ENCODE results near the gene WDR5.
A peak's percentile ranks its signal among the peaks of the same experiment; 100 is the strongest.

Gene WDR5

DNA sequence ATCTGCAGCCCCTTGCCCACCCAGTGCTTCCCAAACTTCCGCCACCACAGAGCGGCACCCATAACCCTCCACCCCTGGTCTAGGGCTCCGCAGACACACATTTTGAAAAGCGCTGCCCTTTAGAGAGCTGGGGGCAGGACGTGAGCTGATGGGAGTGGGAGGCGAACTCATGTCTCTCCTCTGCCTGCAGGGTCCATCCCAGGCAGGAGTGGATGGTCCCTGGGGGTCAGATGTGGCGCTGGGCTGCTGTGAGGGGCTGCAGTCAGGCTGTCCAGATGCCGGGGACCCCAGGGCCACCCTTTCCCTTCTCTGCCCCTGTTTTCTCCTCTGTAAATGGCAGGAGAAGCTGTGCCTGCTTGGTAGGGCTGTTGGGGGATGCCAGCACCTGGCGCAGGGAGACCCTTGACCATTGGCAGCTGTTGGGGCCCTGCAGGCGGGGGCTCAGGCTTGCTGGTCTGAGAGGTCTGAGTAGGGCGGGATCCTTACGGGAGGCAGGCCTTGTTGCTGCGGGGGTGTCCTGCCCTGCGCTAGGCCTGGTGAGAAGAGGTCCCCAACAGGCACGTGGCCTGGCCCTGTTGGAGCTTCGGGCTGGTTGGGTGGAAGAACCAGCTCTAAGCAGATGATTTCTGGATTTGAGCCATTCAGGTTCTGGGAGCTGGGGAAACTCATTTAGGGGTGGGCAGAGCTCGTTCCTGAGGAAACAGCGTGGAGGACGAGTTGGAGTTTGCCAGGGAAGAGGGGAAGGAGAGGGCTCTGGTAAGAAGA lies 38.8 kb downstream of the WDR5 start:
- no peak for DNase-seq

DNA sequence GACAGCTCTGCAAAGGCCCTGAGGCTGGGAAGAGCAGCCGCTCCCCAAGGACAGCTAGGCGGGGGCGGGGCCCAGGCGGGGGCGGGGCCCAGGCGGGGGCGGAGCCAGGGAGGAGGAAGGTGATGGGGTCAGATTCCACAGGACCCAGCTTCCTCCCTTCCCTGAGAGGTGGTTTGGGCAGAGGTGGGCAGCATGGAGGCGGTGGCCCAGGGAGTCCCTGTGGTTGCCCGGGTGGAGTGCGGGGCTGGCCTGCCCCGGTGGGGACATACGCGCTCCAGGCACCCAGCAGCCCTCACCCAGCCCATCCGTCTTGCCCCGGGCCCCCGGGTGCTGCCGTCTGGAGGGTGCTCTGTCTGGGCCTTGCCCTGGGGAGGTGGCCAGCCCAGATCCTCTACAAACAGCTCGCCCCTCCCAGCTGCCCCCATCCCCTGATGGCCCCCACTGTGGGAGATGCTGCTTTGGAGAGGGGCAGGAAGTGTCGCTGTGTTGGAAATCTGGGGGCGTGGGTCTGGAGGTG lies 39.5 kb downstream of the WDR5 start:
- DNase-seq = no peak

DNA sequence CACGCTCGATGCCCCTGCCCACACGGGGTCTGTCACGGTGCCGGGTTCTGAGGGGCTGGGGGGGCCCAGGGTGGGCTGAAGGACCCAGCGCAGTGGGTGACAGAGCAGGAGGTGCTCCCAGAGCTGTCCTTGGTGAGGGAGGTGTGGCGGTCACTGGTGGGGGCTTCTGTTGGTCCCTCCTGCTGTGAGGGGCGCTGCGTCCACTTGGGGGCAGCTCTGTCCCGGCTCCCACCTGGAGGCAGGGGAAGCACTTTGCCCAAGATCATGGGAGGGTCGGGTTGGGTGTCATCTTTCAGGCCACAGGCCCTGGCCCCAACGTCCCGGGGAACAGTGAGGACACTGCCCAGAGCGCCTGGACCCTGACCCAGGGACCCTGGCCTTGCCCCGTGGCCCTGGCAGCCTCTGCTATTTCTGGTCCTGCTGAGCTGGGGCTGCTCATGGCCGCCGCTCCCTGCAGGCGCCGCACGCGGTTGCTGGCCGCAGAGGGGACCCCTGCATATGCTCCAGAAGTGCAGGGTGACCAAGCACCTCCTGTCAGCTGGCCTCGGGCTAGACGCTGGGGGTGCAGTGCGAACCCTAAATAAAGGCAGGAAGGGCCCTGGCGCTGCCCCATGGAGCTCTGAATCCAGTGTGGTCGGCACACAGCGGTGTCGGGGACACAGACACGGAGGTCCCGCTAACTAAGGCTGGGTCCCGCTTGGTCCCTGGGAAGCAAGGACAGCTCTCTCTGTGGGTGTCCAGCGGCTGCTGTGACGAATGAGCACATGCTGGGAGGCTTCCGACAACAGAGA lies 40.1 kb downstream of the WDR5 start:
- no peak for DNase-seq

GRCh38 chr9:134176599-134176968 lies 40.7 kb downstream of the WDR5 start:
- no peak for DNase-seq

DNA sequence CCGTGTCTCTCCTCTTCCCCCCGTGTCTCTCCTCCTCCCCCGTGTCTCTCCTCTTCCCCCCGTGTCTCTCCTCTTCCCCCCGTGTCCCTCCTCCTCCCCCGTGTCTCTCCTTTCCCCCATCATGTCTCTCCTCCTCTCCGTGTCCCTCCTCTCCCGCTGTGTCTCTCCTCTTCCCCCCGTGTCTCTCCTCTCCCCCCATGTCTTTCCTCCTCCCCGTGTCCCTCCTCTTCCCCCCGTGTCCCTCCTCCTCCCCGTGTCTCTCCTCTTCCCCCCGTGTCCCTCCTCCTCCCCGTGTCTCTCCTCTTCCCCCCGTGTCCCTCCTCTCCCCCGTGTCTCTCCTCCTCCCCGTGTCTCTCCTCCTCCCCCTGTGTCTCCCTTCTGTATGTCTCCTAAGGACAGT lies 41.3 kb downstream of the WDR5 start:
- DNase-seq = no peak

GRCh38 chr9:134177624-134178393 lies 41.9 kb downstream of the WDR5 start:
- no peak for DNase-seq

DNA sequence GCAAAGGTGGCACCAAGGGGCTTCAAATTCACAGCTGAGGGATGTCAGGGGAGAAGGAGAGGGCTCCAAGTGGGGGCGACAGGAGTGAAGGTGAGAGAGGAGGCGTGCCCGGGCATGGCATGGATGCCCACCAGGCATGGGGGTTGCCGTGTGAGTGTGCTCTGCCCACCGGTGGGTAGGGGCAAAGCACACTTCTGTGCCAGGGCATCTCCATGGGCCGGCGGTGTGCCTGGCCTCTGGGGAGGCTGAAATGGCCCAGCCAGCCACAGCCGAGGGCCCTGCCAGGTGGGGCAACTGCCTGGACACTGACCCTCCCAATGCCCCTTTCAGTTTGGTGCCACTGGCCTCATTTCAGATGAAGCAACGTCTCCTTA lies 42.5 kb downstream of the WDR5 start:
- no peak for DNase-seq

- DNase-seq = no peak
These were observed 43.1 kb downstream of the WDR5 start for GRCh38 chr9:134178768-134179551.

DNA sequence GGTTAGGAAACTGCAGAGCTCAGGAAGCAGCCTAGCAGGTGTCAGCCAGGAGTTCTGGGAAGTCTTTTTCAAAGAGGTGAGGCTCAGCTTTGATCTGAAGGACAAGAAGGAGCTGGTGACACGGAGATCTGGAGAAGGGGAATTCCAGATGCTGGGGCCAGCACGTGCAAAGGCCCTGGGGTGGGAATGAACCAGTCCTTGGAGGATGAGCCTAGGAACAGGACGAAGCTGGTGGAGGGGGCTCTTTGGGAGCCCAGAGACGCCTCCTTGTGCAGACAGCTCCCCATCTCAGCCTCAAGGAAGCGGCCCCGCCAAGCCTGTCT lies 43.7 kb downstream of the WDR5 start:
- no peak for DNase-seq

- DNase-seq = no peak
These were observed 44.3 kb downstream of the WDR5 start for GRCh38 chr9:134179918-134180785.

DNA sequence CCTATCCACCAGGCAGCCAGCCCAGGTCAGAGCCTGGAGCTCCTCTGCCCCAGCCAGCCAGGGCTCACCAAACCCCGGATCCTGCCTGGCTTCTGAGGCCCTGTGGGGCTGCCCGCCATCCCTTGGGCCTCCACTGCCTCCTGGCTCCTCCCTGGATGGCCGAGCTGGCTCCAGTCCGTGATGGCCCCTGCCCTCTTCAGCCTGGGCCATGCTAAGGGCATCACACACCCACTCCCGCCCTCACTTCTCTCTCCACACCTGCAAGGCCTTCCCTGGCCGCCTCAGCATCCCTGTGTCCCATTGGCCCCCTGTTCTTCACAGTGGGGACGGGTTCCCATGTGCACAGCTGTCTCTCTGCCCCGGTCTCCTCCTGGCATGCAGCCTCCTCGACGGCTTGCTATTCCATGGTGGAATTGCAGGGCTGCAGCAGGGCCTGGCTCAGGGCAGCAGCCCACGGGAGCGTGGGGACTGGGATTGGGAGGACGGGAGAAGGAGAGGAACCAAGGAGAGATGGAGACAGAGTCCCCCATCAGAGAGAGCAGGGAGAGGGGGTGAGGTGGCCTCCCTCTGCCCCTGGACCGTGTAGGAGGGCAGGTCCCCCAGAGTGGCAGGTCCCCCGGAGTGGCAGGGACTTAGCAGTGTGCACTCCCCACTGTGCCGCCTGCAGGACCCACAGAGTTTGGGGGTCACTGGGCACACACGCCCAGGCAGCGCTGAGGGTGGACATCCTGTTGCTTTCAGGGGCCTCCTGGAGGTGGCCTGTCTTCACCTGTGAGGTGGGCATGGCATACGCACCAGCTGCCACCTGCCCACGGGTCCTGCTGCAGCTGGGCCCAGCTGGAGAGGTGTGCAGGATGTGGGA lies 45.1 kb downstream of the WDR5 start:
- DNase-seq = no peak

- no peak for DNase-seq
These were observed 45.8 kb downstream of the WDR5 start for GRCh38 chr9:134181648-134182034.

GRCh38 chr9:134182554-134183085 lies 46.7 kb downstream of the WDR5 start:
- no peak for DNase-seq

GRCh38 chr9:134185536-134186011 lies 49.7 kb downstream of the WDR5 start:
- DNase-seq = no peak

DNA sequence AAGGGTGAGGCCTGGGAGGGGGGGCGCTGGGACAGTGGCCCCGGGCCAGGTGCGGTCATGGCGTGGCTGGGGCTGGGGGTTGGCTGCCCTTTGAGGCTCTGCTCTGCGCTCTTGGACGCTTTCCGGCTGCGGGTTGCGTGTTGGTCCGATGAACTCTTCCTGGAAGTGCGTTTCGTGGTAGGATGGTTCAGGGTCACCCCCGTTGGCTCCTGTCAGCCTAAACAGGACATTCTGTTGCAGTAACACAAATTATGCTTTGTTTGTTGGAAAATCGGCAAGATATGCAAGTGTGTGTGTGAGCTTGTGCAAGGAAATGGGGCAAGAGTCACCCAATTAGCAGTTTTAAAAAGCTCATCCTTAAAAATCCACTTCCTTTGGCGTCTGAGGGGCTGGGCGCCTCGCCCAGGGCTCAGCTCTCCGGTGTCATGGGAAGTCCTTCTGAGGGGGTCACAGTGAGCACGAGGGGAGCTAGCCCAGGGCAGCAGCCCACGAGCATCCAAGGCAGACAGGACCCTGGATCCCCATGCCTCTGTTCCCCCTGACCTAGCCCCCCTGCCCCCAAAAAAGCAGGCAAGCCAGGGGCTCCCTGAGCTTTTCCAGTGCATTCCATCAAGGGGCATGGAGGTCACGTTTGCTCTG lies 50.7 kb downstream of the WDR5 start:
- DNase-seq = no peak

GRCh38 chr9:134187110-134187531 lies 51.2 kb downstream of the WDR5 start:
- peak; percentile 20 for DNase-seq

- no peak for DNase-seq
These were observed 52.1 kb downstream of the WDR5 start for GRCh38 chr9:134187891-134188385.

GRCh38 chr9:134188386-134189144 lies 52.7 kb downstream of the WDR5 start:
- DNase-seq = no peak

GRCh38 chr9:134189145-134189469 lies 53.2 kb downstream of the WDR5 start:
- DNase-seq = no peak

All from inflammatory macrophage treated with lipopolysaccharide for 4 hours (primary cell).